ENCODE measurements around the gene KDM1B.
A peak's percentile ranks its signal among the peaks of the same experiment; 100 is the strongest.

The KDM1B gene

GRCh38 chr6:18234564-18234963 lies 79.3 kb downstream of the KDM1B start:
- TF ChIP-seq CTCF (IDR thresholded peaks at IDR 0.05), result no peak
- no peak for TF ChIP-seq ZFX (IDR thresholded peaks at IDR 0.05; ENCODE audit: borderline replicate concordance)
- no peak overlapping the region for H3K27ac ChIP-seq

GRCh38 chr6:18235524-18235923 lies 80.3 kb downstream of the KDM1B start:
- H3K27ac ChIP-seq, result no peak overlapping the region
- no peak for TF ChIP-seq ZFX (IDR thresholded peaks at IDR 0.05; ENCODE audit: borderline replicate concordance)
- TF ChIP-seq CTCF (IDR thresholded peaks at IDR 0.05), result no peak

- no peak overlapping the region for H3K27ac ChIP-seq
- TF ChIP-seq ZFX (IDR thresholded peaks at IDR 0.05; ENCODE audit: borderline replicate concordance) (no peak), CTCF (IDR thresholded peaks at IDR 0.05) (no peak)
Measured at GRCh38 chr6:18237167-18237566, 81.9 kb downstream of the KDM1B start.

- TF ChIP-seq ZFX (IDR thresholded peaks at IDR 0.05; ENCODE audit: borderline replicate concordance) (no peak), CTCF (IDR thresholded peaks at IDR 0.05) (no peak)
- H3K27ac ChIP-seq, result no peak overlapping the region
Measured at GRCh38 chr6:18240230-18240629, 85.0 kb downstream of the KDM1B start.

- TF ChIP-seq ZFX (IDR thresholded peaks at IDR 0.05; ENCODE audit: borderline replicate concordance) (no peak), CTCF (IDR thresholded peaks at IDR 0.05) (no peak)
- H3K27ac ChIP-seq, result 0 out of 2 replicates have a peak overlapping the region, but pooled peaks have one; percentile 7
Measured at GRCh38 chr6:18241208-18242038, 86.2 kb downstream of the KDM1B start.

- peak overlapping the region; percentile 7; the same call in 1 of the 2 replicates for H3K27ac ChIP-seq
- no peak for TF ChIP-seq ZFX (IDR thresholded peaks at IDR 0.05; ENCODE audit: borderline replicate concordance)
- TF ChIP-seq CTCF (IDR thresholded peaks at IDR 0.05), result no peak
Measured at GRCh38 chr6:18242062-18242851, 87.0 kb downstream of the KDM1B start.

Data from 22Rv1 (cell line).